HepG2 (cell line): Measurements from ENCODE around the gene NEAT1. TPM values are rescaled to one million over a fixed set of nuclear protein-coding genes. Genes with fewer than 3 reads are reported as not detected.
A peak's percentile ranks its signal among the peaks of the same experiment; 100 is the strongest.

Experiments
- ATAC-seq: fragments of 200-7000 bp; cut with Tn5 transposase; 3 replicates; pipeline ENCODE4 v1.9.1; 2020; ENCODE audit warnings: mild to moderate bottlenecking, moderate library complexity
- BruUV-seq: library from RNA; stranded (reverse); fragments of 400-500 nt; replicated peaks from 2 replicates; lab custom pipeline; 2021; lab: Mats Ljungman, UMichigan
- CTCF ChIA-PET: fragments of 300-600 bp; formaldehyde crosslinking; extraction: SDS; loops from one replicate; lab custom pipeline; 2021; ENCODE audit warnings: low total read pairs, inconsistent platforms, low intra/inter-chr PET ratio; lab: Yijun Ruan, JAX
- POLR2A ChIA-PET: fragments of 350-600 bp; sonication (Branson Sonifier 250); formaldehyde crosslinking; loops from one replicate; lab custom pipeline; 2020; ENCODE audit warnings: antibody characterized with exemption, inconsistent platforms; lab: Yijun Ruan, JAX
- DNase-seq: peaks from one replicate; pipeline ENCODE4 v3.0.0-alpha.2; 2015; ENCODE audit warnings: low spot score
- FAIRE-seq: peaks from 3 replicates; lab custom pipeline; 2011; peaks lifted over from hg19 to GRCh38; lab: Jason Lieb, UNC
- H2AFZ ChIP-seq: one replicate; pipeline ENCODE4 v1.6.1; 2011; ENCODE audit warnings: low read length, inconsistent platforms
- H3K27ac ChIP-seq: fragments of 300-600 bp; 3 replicates; pipeline ENCODE4 v1.8.0; 2011; ENCODE audit warnings: mixed run types, mild to moderate bottlenecking, mixed read lengths, low read length, inconsistent platforms; ENCODE audit not compliant: insufficient read depth; ENCODE audit errors: extremely low read length
- H3K27me3 ChIP-seq, 2 experiments: fragments of 200-600 bp in 1 of 2; 2 replicates in 1 of 2; 3 replicates in 1 of 2; pipeline versions ENCODE4 v1.6.0 to v1.8.0; 2011; ENCODE audit warnings: low read length in 2 of 2, mild to moderate bottlenecking in 2 of 2, moderate library complexity in 2 of 2, inconsistent platforms in 1 of 2; ENCODE audit not compliant: insufficient read depth in 2 of 2, control insufficient read depth in 1 of 2
- H3K36me3 ChIP-seq, 2 experiments: fragments of 200-600 bp in 1 of 2; replicated peaks in 1 of 2; 2 replicates in 1 of 2; 3 replicates in 1 of 2; pipeline versions ENCODE4 v1.5.1 to v1.8.0; 2011; ENCODE audit warnings: low read length in 2 of 2, inconsistent platforms in 1 of 2; ENCODE audit not compliant: insufficient read depth in 2 of 2, control insufficient read depth in 1 of 2
- H3K4me1 ChIP-seq: 2 replicates; pipeline ENCODE4 v1.5.1; 2012; ENCODE audit warnings: low read length, inconsistent platforms; ENCODE audit not compliant: insufficient read depth
- H3K4me2 ChIP-seq: 2 replicates; pipeline ENCODE4 v1.6.0; 2011; ENCODE audit warnings: low read depth, low read length, inconsistent platforms
- H3K4me3 ChIP-seq, 3 experiments: fragments of 200-600 bp in 1 of 3; sonication (generic), shearing (Covaris generic) in 1 of 3; replicated peaks in 1 of 3; 2 replicates each; pipeline ENCODE4 v1.5.1; 2011 to 2016; ENCODE audit warnings: low read length in 3 of 3, inconsistent platforms in 2 of 3, low read depth in 2 of 3, mild to moderate bottlenecking in 2 of 3, control low read depth in 1 of 3, mixed read lengths in 1 of 3; ENCODE audit not compliant: insufficient read depth in 1 of 3
- H3K79me2 ChIP-seq: one replicate; pipeline ENCODE4 v1.6.1; 2011; ENCODE audit warnings: low read length, inconsistent platforms; ENCODE audit not compliant: insufficient read depth
- H3K9ac ChIP-seq: 2 replicates; pipeline ENCODE4 v1.6.0; 2011; ENCODE audit warnings: mild to moderate bottlenecking, low read depth, low read length, inconsistent platforms; ENCODE audit not compliant: insufficient read depth
- H3K9me3 ChIP-seq: 2 replicates; pipeline ENCODE4 v1.5.1; 2012; ENCODE audit warnings: mild to moderate bottlenecking, low read length
- H4K20me1 ChIP-seq: 2 replicates; pipeline ENCODE4 v1.6.0; 2011; ENCODE audit warnings: inconsistent platforms, mild to moderate bottlenecking, low read length, moderate library complexity; ENCODE audit not compliant: insufficient read depth
- AFF4 ChIP-seq: sonication (generic); formaldehyde crosslinking; IDR thresholded peaks from 2 replicates; pipeline ENCODE4 v1.4.0; 2020; ENCODE audit warnings: missing genetic modification reagents
- DMTF1 ChIP-seq: sonication (generic); formaldehyde crosslinking; IDR thresholded peaks from 2 replicates; pipeline ENCODE4 v1.4.0; 2020; ENCODE audit warnings: mild to moderate bottlenecking, missing genetic modification reagents
- GATAD2A ChIP-seq: IDR thresholded peaks from 2 replicates; pipeline ENCODE4 v1.6.1; 2016
- MED1 ChIP-seq: sonication (generic); formaldehyde crosslinking; IDR thresholded peaks from 2 replicates; pipeline ENCODE4 v1.4.0; 2020; ENCODE audit warnings: missing genetic modification reagents
- MED13 ChIP-seq: sonication (generic); formaldehyde crosslinking; IDR thresholded peaks from 2 replicates; pipeline ENCODE4 v1.5.0; 2020; ENCODE audit warnings: missing genetic modification reagents
- POLR2AphosphoS5 ChIP-seq: IDR thresholded peaks from 2 replicates; pipeline ENCODE4 v1.6.1; 2012; ENCODE audit warnings: low read depth, low read length
- RBFOX2 ChIP-seq: fragments of 200-400 bp; formaldehyde crosslinking; IDR thresholded peaks from 2 replicates; pipeline ENCODE4 v1.6.1; 2017; ENCODE audit warnings: low read depth, mild to moderate bottlenecking, low read length
- RBM22 ChIP-seq: fragments of 200-400 bp; formaldehyde crosslinking; optimal IDR thresholded peaks from 2 replicates; pipeline ENCODE3; 2017; ENCODE audit warnings: mild to moderate bottlenecking, low read length, moderate library complexity
- RXRB ChIP-seq: IDR thresholded peaks from 2 replicates; pipeline ENCODE4 v1.6.1; 2016; ENCODE audit warnings: borderline replicate concordance, missing genetic modification reagents, missing compliant biosample characterization
- SAP130 ChIP-seq: IDR thresholded peaks from 2 replicates; pipeline ENCODE4 v1.6.1; 2016; ENCODE audit warnings: low read depth
- SRSF4 ChIP-seq: fragments of 200-400 bp; formaldehyde crosslinking; IDR thresholded peaks from one replicate; pipeline ENCODE4 v1.6.1; 2018; ENCODE audit warnings: mild to moderate bottlenecking, low read depth, low read length, moderate library complexity; ENCODE audit not compliant: poor library complexity, severe bottlenecking
- USF2 ChIP-seq, 2 experiments: sonication (generic) in 1 of 2; formaldehyde crosslinking in 1 of 2; IDR thresholded peaks; 2 replicates each; pipeline versions ENCODE4 v1.5.1 to v1.6.1; 2011 to 2020; ENCODE audit warnings: borderline replicate concordance in 1 of 2, low read depth in 1 of 2, low read length in 1 of 2, mild to moderate bottlenecking in 1 of 2, missing genetic modification reagents in 1 of 2, moderate library complexity in 1 of 2
- ZNF121 ChIP-seq: sonication (generic); formaldehyde crosslinking; IDR thresholded peaks from 2 replicates; pipeline ENCODE4 v1.5.0; 2020; ENCODE audit warnings: mild to moderate bottlenecking, missing genetic modification reagents
- ZNF777 ChIP-seq: sonication (generic); formaldehyde crosslinking; IDR thresholded peaks from 2 replicates; pipeline ENCODE4 v1.4.0; 2020; ENCODE audit warnings: missing genetic modification reagents
- WGBS: methylation state at CpG from one replicate; pipeline ENCODE4 v1.1.6; 2017; ENCODE audit warnings: low lambda C conversion rate; 5-methylcytosine and 5-hydroxymethylcytosine counted together
- in situ Hi-C: cut with HindIII; loops from 2 replicates; pipeline ENCODE4 v1.10.0; 2017; ENCODE audit warnings: low pct_unique_long_range_greater_than_20kb; ENCODE audit not compliant: extremely low pct_ligation_motif_present
- intact Hi-C: fragments of 100-400 bp; cut with micrococcal nuclease; formaldehyde crosslinking; loops from one replicate; pipeline ENCODE4 v1.10.0; 2022; ENCODE audit not compliant: unreplicated experiment
- polyA plus RNA-seq, 8 experiments: library from polyadenylated mRNA; depleted of rRNA in 3 of 8; stranded (reverse) in 7 of 8; unstranded in 1 of 8; fragments of >200 nt; fragmentation: Illumina TruSeq in 4 of 8; extraction: Trizol in 4 of 8; gene quantifications; 2 replicates each; pipeline versions ENCODE4 v1.2.1 to v1.2.3, GENCODE V29; 2011 to 2016; ENCODE audit warnings: low read depth in 4 of 8, missing spikeins in 1 of 8, mixed read lengths in 1 of 8; ENCODE audit not compliant: insufficient read depth in 1 of 8
- total RNA-seq, 5 experiments: library from RNA; depleted of rRNA; stranded (reverse); fragments of >200 nt; fragmentation: Illumina TruSeq; extraction: Trizol; gene quantifications; 2 replicates each; pipeline ENCODE4 v1.2.3, GENCODE V29; 2016; ENCODE audit warnings: low read depth in 1 of 5

NEAT1 gene
- total and polyA plus RNA-seq, 2 of the 13 experiments (the other 11 are each of a cell fraction or from before 2014, with no cell fraction given), result 20.5 to 41.2 TPM

- peak overlapping the region; percentile 100 for H3K9ac ChIP-seq
- WGBS, result under 1% methylated on average over 9 of the region's 9 CpGs
- no peaks in the 10 kb centered on the region for H3K9me3 ChIP-seq
- DNase-seq, result no peak
- ChIA-PET POLR2A (interaction anchor here (1.0 to 17.8 kb wide), 13 partner anchors 8 to 92 kb away, joined by 3 to 952 read pairs (median 39); partner anchors contain the start of genes FRMD8, MALAT1 and SLC25A45), CTCF (no interaction called here)
- no peak for FAIRE-seq
- peak overlapping the region; percentile 95 for H3K4me2 ChIP-seq
- H3K4me3 ChIP-seq, result peak overlapping the region; percentile 91 to 94 (median 93)
- peak overlapping the region; percentile 100 for H3K27ac ChIP-seq
- H3K36me3 ChIP-seq, result no peaks in the 10 kb centered on the region; a peak in 2 of 5 replicates
- no peaks in the 10 kb centered on the region; a peak in 1 of 5 replicates for H3K27me3 ChIP-seq
- H4K20me1 ChIP-seq, result peaks cover 77% of the 10 kb centered on the region
- H2AFZ ChIP-seq, result no peak overlapping the region
- in situ Hi-C loops (no loop called here), intact Hi-C loops (no loop called here)
- H3K4me1 ChIP-seq, result peaks cover 51% of the 10 kb centered on the region
- ATAC-seq, result no peak
- H3K79me2 ChIP-seq, result peaks cover 88% of the 10 kb centered on the region
- no TSS peak for BruUV-seq
- TF ChIP-seq POLR2AphosphoS5, result 0 out of 2 replicates have a peak, but pooled peaks have one; percentile 12
- no peak for TF ChIP-seq DMTF1 (CRISPR knock-in tag)
- TF ChIP-seq SRSF4, result peak; percentile 35
- TF ChIP-seq RBFOX2, result peak; percentile 30
- 0 out of 2 replicates have a peak, but pooled peaks have one; percentile 22 for TF ChIP-seq ZNF777 (CRISPR knock-in tag)
- TF ChIP-seq AFF4 (CRISPR knock-in tag), result peak; percentile 93
- TF ChIP-seq RXRB (CRISPR knock-in tag), result 0 out of 2 replicates have a peak, but pooled peaks have one; percentile 1
- TF ChIP-seq SAP130 (CRISPR knock-in tag), result 0 out of 2 replicates have a peak, but pooled peaks have one; percentile 24
- 0 out of 2 replicates have a peak, but pooled peaks have one; percentile 31 for TF ChIP-seq MED13 (CRISPR knock-in tag)
- TF ChIP-seq ZNF121 (CRISPR knock-in tag), result no peak
- no peak for TF ChIP-seq USF2 (IDR thresholded peaks at IDR 0.05; ENCODE audit: low read depth, low read length)
- TF ChIP-seq USF2 (CRISPR knock-in tag; IDR thresholded peaks at IDR 0.05; ENCODE audit: borderline replicate concordance), result no peak
- TF ChIP-seq GATAD2A (CRISPR knock-in tag), result 0 out of 2 replicates have a peak, but pooled peaks have one; percentile 5
- TF ChIP-seq MED1 (CRISPR knock-in tag), result peak; percentile 21; the same call in 1 of the 2 replicates
- peak; percentile 92 for TF ChIP-seq RBM22
These were observed 2.7 kb downstream of the NEAT1 start for GRCh38 chr11:65425105-65425970.
